Loucy (cell line): ENCODE results near the gene KRTAP10-4.

ENCODE experiments used
- EZH2phosphoT487 ChIP-seq: fragments of 200-600 bp; IDR thresholded peaks from 2 replicates; pipeline ENCODE4 v1.6.1; 2018; ENCODE audit warnings: antibody characterized with exemption, mild to moderate bottlenecking, moderate library complexity, borderline replicate concordance
- TF ChIP-seq, protein P1 (sequence below): fragments of 200-600 bp; sonication (generic); conservative IDR thresholded peaks from 2 replicates; pipeline ENCODE4 v1.5.1; 2014; ENCODE audit warnings: mild to moderate bottlenecking, antibody characterized with exemption, low read length

DNA sequence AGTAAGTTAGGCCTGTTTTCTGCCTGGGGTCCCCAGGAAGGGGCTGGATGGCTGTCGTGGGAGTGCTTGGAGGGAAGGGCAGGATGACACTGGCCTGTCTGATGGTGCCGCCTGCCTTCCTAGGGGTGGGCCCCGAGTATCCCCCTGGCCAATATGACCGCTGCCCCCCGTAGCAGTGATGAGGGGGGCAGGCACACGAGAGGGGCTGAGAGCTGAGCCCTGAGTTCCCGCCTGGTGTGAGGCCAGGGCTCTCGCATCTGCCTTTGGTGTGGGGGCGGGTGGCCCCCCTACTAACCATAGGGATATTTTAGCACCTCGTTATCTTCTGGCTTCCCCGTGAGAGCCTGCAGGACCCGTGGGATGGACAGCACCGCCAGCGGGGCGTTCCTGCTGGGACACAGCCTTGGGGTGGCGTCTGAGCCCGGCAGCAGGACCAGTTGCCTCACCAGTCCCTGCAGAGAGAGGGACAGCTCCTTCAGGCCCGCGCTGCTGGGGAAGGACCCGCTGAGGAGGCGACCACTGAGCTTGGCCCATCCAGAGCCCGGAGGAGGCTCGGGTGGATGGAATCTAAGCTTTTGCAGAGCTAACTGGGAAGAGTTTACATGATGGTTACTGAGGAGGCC, 43.9 kb upstream of the KRTAP10-4 start:
- TF ChIP-seq, protein P1, sequence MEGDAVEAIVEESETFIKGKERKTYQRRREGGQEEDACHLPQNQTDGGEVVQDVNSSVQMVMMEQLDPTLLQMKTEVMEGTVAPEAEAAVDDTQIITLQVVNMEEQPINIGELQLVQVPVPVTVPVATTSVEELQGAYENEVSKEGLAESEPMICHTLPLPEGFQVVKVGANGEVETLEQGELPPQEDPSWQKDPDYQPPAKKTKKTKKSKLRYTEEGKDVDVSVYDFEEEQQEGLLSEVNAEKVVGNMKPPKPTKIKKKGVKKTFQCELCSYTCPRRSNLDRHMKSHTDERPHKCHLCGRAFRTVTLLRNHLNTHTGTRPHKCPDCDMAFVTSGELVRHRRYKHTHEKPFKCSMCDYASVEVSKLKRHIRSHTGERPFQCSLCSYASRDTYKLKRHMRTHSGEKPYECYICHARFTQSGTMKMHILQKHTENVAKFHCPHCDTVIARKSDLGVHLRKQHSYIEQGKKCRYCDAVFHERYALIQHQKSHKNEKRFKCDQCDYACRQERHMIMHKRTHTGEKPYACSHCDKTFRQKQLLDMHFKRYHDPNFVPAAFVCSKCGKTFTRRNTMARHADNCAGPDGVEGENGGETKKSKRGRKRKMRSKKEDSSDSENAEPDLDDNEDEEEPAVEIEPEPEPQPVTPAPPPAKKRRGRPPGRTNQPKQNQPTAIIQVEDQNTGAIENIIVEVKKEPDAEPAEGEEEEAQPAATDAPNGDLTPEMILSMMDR, result no peak
- TF ChIP-seq EZH2phosphoT487, result no peak
